Endodermal cell (in vitro differentiated cells): ENCODE results near the gene GPR142. TPM values are rescaled to one million over a fixed set of nuclear protein-coding genes. Genes with fewer than 3 reads are reported as not detected.

Experiments used
- DNase-seq: peaks from one replicate; pipeline ENCODE4 v3.0.0-alpha.2; 2017
- H3K27ac ChIP-seq: 2 replicates; pipeline ENCODE4 v1.5.1; 2013; ENCODE audit warnings: mild to moderate bottlenecking, low read depth, low read length, moderate library complexity
- H3K27me3 ChIP-seq: 2 replicates; pipeline ENCODE4 v1.6.1; 2013; ENCODE audit warnings: mild to moderate bottlenecking, low read length, moderate library complexity; ENCODE audit not compliant: insufficient read depth, control insufficient read depth, poor library complexity, severe bottlenecking
- H3K36me3 ChIP-seq: 2 replicates; pipeline ENCODE4 v1.7.0; 2013; ENCODE audit warnings: mild to moderate bottlenecking, low read length, moderate library complexity; ENCODE audit not compliant: control insufficient read depth, insufficient read depth
- H3K4me1 ChIP-seq: one replicate; pipeline ENCODE4 v1.7.0; 2013; ENCODE audit warnings: low read length; ENCODE audit not compliant: control insufficient read depth, insufficient read depth
- H3K4me3 ChIP-seq: 2 replicates; pipeline ENCODE4 v1.5.1; 2013; ENCODE audit warnings: mild to moderate bottlenecking, low read length, moderate library complexity
- H3K9ac ChIP-seq: 2 replicates; pipeline ENCODE4 v1.6.1; 2013; ENCODE audit warnings: mild to moderate bottlenecking, low read length, moderate library complexity; ENCODE audit not compliant: poor library complexity, severe bottlenecking; ENCODE audit errors: extremely low read depth
- H3K9me3 ChIP-seq: 2 replicates; pipeline ENCODE4 v1.6.1; 2013; ENCODE audit warnings: mild to moderate bottlenecking, low read length, moderate library complexity; ENCODE audit not compliant: control insufficient read depth
- H3K27ac Mint-ChIP-seq: 2 replicates; pipeline ENCODE4 v1.8.0; 2020; ENCODE audit warnings: mixed read lengths
- H3K27me3 Mint-ChIP-seq: 2 replicates; pipeline ENCODE4 v1.8.0; 2021; ENCODE audit warnings: mild to moderate bottlenecking, mixed read lengths; ENCODE audit not compliant: insufficient read depth
- H3K36me3 Mint-ChIP-seq: 2 replicates; pipeline ENCODE4 v1.8.0; 2020; ENCODE audit warnings: low read depth, mixed read lengths
- H3K4me1 Mint-ChIP-seq: 2 replicates; pipeline ENCODE4 v1.8.0; 2020; ENCODE audit warnings: mixed read lengths
- H3K4me3 Mint-ChIP-seq: 2 replicates; pipeline ENCODE4 v1.8.0; 2020; ENCODE audit warnings: mild to moderate bottlenecking, moderate library complexity, mixed read lengths
- H3K9me3 Mint-ChIP-seq: 2 replicates; pipeline ENCODE4 v1.8.0; 2020; ENCODE audit warnings: mild to moderate bottlenecking, mixed read lengths
- WGBS, 2 experiments: methylation state at CpG; one replicate each; pipeline versions ENCODE4 v1.1.5 to v1.1.7; 2013; ENCODE audit warnings: missing lambda C conversion rate in 2 of 2, mixed read lengths in 1 of 2; ENCODE audit not compliant: insufficient coverage in 1 of 2, insufficient read length in 1 of 2; 5-methylcytosine and 5-hydroxymethylcytosine counted together
- total RNA-seq, 2 donors: library from RNA; stranded (reverse); fragmentation: NEBNext Ultra II Directional in 1 of 2; extraction: Animal tissue kit (Norgen Biotek cat#: 25700) in 1 of 2; gene quantifications; 2 replicates in 1 of 2; 3 replicates in 1 of 2; pipeline ENCODE4 v1.2.1, GENCODE V29; 2021
- TF ChIP-seq, protein P1 (sequence below): fragments of 200-600 bp; sonication (generic); conservative IDR thresholded peaks from 2 replicates; pipeline ENCODE4 v1.5.0; 2021; ENCODE audit warnings: antibody characterized with exemption, mild to moderate bottlenecking

The GPR142 gene
- total RNA-seq, 2 donors from 2014 or later, result 0.29 to 0.92 TPM

DNA sequence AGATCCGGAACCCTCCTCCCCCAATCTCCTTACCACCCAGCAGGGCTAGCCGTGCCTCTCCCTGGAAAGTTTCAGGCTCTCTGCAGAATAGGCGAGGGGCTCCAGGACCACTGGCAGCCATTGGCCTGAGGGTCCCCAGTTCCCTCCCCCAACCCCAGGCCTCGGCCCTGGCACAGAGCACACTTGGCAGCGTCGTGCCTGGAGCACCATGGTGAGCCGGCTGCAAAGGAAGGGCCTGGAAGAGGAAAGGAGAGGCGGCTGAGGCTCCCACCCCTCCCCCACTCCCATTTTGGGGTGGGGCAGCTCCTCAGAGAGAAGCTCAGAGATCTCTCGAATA is 5.3 kb upstream of the GPR142 start:
- TF ChIP-seq, protein P1, sequence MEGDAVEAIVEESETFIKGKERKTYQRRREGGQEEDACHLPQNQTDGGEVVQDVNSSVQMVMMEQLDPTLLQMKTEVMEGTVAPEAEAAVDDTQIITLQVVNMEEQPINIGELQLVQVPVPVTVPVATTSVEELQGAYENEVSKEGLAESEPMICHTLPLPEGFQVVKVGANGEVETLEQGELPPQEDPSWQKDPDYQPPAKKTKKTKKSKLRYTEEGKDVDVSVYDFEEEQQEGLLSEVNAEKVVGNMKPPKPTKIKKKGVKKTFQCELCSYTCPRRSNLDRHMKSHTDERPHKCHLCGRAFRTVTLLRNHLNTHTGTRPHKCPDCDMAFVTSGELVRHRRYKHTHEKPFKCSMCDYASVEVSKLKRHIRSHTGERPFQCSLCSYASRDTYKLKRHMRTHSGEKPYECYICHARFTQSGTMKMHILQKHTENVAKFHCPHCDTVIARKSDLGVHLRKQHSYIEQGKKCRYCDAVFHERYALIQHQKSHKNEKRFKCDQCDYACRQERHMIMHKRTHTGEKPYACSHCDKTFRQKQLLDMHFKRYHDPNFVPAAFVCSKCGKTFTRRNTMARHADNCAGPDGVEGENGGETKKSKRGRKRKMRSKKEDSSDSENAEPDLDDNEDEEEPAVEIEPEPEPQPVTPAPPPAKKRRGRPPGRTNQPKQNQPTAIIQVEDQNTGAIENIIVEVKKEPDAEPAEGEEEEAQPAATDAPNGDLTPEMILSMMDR, result no peak
- Histone ChIP-seq H3K9me3 (no peaks in the 10 kb centered on the region), H3K36me3 (no peaks in the 10 kb centered on the region), H3K4me3 (no peak overlapping the region), H3K9ac (no peak overlapping the region), H3K27ac (peak overlapping the region; percentile 91), H3K4me1 (no peaks in the 10 kb centered on the region), H3K27me3 (peaks cover 26% of the 10 kb centered on the region)
- Mint-ChIP-seq H3K27me3 (peaks cover 42% of the 10 kb centered on the region), H3K9me3 (no peaks in the 10 kb centered on the region), H3K4me1 (peaks cover 2% of the 10 kb centered on the region), H3K4me3 (no peak overlapping the region), H3K27ac (no peak overlapping the region), H3K36me3 (no peaks in the 10 kb centered on the region)
- no peak for DNase-seq
- WGBS, 2 experiments, result 17 to 64% methylated on average over 1 to 8 of the region's 9 CpGs

DNA sequence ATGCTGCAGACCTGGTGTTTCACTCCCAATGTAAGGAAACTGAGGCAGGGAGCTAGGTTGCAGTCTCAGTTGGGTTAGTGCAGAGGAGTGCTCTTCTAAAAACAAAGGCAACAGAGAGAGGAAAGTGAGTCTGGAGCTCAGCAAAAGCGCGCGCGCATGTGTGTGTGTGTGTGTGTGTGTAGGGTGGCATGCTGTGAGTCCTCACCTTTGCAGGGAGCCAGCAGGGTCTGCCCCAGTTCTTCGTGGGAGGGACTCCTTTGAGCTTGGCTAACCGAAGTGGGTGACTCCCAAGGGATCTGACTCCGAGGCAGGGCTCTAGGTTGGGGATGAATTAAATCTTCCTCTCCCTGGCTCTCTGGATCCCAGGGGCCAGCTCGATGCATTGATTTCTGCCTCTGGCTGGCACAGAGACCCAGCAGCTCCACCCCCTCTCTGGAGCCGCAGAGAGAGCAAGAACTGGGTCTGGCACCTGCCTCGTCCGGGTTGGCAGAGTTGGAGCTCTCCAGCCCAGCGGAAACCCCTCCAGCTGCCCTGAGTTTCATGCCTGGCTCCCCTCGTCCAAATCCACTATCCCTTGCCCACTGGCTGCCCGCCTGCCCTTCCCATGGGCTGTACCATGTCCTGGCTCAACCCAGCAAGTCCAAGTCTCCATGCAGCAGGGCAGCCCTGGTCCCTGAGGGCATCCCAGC is 4.4 kb upstream of the GPR142 start:
- no peaks in the 10 kb centered on the region for H3K36me3 Mint-ChIP-seq
- peaks cover 42% of the 10 kb centered on the region for H3K27me3 Mint-ChIP-seq
- H3K4me3 ChIP-seq, result no peak overlapping the region
- no peak overlapping the region for H3K4me3 Mint-ChIP-seq
- no peak overlapping the region for H3K27ac Mint-ChIP-seq
- no peaks in the 10 kb centered on the region for H3K4me1 ChIP-seq
- no peak for DNase-seq
- TF ChIP-seq, protein P1, result no peak
- H3K36me3 ChIP-seq, result no peaks in the 10 kb centered on the region
- H3K9ac ChIP-seq, result no peak overlapping the region
- H3K4me1 Mint-ChIP-seq, result no peaks in the 10 kb centered on the region
- 86 to 92% methylated on average over 4 to 14 of the region's 14 CpGs for WGBS, 2 experiments
- peaks cover 17% of the 10 kb centered on the region for H3K27me3 ChIP-seq
- no peaks in the 10 kb centered on the region for H3K9me3 ChIP-seq
- H3K9me3 Mint-ChIP-seq, result no peaks in the 10 kb centered on the region
- H3K27ac ChIP-seq, result peak overlapping the region; percentile 91

DNA sequence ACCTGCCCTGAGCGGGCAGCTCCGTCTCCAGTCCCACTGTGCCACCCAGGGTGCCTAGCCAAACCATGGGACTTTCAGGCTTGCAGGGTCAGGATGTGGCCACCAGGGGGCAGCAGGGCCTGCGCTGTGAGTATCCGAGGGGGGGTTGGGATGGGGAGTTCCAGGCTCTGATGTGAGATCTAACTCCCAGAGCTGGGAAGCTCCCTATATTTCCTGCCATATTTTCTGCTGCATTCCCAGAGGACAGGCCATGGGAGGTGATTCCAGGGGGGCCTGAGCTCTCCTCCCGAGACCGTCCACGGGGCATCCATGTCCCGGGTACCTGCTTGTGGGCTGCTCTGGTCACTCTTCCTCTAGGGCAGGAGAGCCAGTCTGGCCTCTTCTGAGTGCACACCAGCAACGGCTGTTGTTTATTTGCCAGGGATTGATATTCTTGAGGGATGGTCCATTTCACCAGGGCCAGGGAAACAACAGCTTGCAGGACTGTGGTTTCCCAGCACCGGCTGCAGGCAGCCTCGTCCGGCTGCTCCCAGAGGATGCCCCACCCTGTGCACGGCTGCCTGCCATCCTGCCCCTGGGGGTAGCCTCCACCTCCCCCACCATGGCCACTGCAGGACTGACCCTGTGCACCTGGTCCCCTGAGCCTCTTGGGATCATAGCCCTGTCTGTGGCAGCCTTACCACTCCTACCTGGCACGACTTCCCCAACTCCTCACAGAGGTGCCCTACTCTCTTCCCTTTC is 1.2 kb downstream of the GPR142 start:
- no peaks in the 10 kb centered on the region for H3K36me3 Mint-ChIP-seq

More for the DNA sequence above, 1.2 kb downstream of the GPR142 start:
- H3K27me3 ChIP-seq, result no peaks in the 10 kb centered on the region
- TF ChIP-seq, protein P1, result peak; percentile 94
- H3K4me1 ChIP-seq, result no peaks in the 10 kb centered on the region
- H3K27ac ChIP-seq, result no peak overlapping the region
- DNase-seq, result peak; percentile 95
- 52 to 64% methylated on average over 3 to 14 of the region's 14 CpGs for WGBS, 2 experiments
- Mint-ChIP-seq H3K4me3 (no peak overlapping the region), H3K9me3 (no peaks in the 10 kb centered on the region), H3K27me3 (peaks cover 18% of the 10 kb centered on the region), H3K27ac (no peak overlapping the region), H3K4me1 (peaks cover 2% of the 10 kb centered on the region)
- H3K36me3 ChIP-seq, result no peaks in the 10 kb centered on the region
- H3K9ac ChIP-seq, result no peak overlapping the region
- H3K4me3 ChIP-seq, result no peak overlapping the region
- no peaks in the 10 kb centered on the region for H3K9me3 ChIP-seq
